Endodermal cell (in vitro differentiated cells): ENCODE results near the gene CCDC158. TPM values are rescaled to one million over a fixed set of nuclear protein-coding genes. Genes with fewer than 3 reads are reported as not detected.

Source experiments
- DNase-seq: peaks from one replicate; pipeline ENCODE4 v3.0.0-alpha.2; 2017
- H3K27ac ChIP-seq: 2 replicates; pipeline ENCODE4 v1.5.1; 2013; ENCODE audit warnings: mild to moderate bottlenecking, low read depth, low read length, moderate library complexity
- H3K27me3 ChIP-seq: 2 replicates; pipeline ENCODE4 v1.6.1; 2013; ENCODE audit warnings: mild to moderate bottlenecking, low read length, moderate library complexity; ENCODE audit not compliant: insufficient read depth, control insufficient read depth, poor library complexity, severe bottlenecking
- H3K36me3 ChIP-seq: 2 replicates; pipeline ENCODE4 v1.7.0; 2013; ENCODE audit warnings: mild to moderate bottlenecking, low read length, moderate library complexity; ENCODE audit not compliant: control insufficient read depth, insufficient read depth
- H3K4me1 ChIP-seq: one replicate; pipeline ENCODE4 v1.7.0; 2013; ENCODE audit warnings: low read length; ENCODE audit not compliant: control insufficient read depth, insufficient read depth
- H3K4me3 ChIP-seq: 2 replicates; pipeline ENCODE4 v1.5.1; 2013; ENCODE audit warnings: mild to moderate bottlenecking, low read length, moderate library complexity
- H3K9ac ChIP-seq: 2 replicates; pipeline ENCODE4 v1.6.1; 2013; ENCODE audit warnings: mild to moderate bottlenecking, low read length, moderate library complexity; ENCODE audit not compliant: poor library complexity, severe bottlenecking; ENCODE audit errors: extremely low read depth
- H3K9me3 ChIP-seq: 2 replicates; pipeline ENCODE4 v1.6.1; 2013; ENCODE audit warnings: mild to moderate bottlenecking, low read length, moderate library complexity; ENCODE audit not compliant: control insufficient read depth
- H3K27ac Mint-ChIP-seq: 2 replicates; pipeline ENCODE4 v1.8.0; 2020; ENCODE audit warnings: mixed read lengths
- H3K27me3 Mint-ChIP-seq: 2 replicates; pipeline ENCODE4 v1.8.0; 2021; ENCODE audit warnings: mild to moderate bottlenecking, mixed read lengths; ENCODE audit not compliant: insufficient read depth
- H3K36me3 Mint-ChIP-seq: 2 replicates; pipeline ENCODE4 v1.8.0; 2020; ENCODE audit warnings: low read depth, mixed read lengths
- H3K4me1 Mint-ChIP-seq: 2 replicates; pipeline ENCODE4 v1.8.0; 2020; ENCODE audit warnings: mixed read lengths
- H3K4me3 Mint-ChIP-seq: 2 replicates; pipeline ENCODE4 v1.8.0; 2020; ENCODE audit warnings: mild to moderate bottlenecking, moderate library complexity, mixed read lengths
- H3K9me3 Mint-ChIP-seq: 2 replicates; pipeline ENCODE4 v1.8.0; 2020; ENCODE audit warnings: mild to moderate bottlenecking, mixed read lengths
- whole genome bisulfite sequencing, 2 experiments: methylation state at CpG; one replicate each; pipeline versions ENCODE4 v1.1.5 to v1.1.7; 2013; ENCODE audit warnings: missing lambda C conversion rate in 2 of 2, mixed read lengths in 1 of 2; ENCODE audit not compliant: insufficient coverage in 1 of 2, insufficient read length in 1 of 2; 5-methylcytosine and 5-hydroxymethylcytosine counted together
- total RNA-seq, 2 donors: library from RNA; stranded (reverse); fragmentation: NEBNext Ultra II Directional in 1 of 2; extraction: Animal tissue kit (Norgen Biotek cat#: 25700) in 1 of 2; gene quantifications; 2 replicates in 1 of 2; 3 replicates in 1 of 2; pipeline ENCODE4 v1.2.1, GENCODE V29; 2021
- TF ChIP-seq, protein P1 (sequence below): fragments of 200-600 bp; sonication (generic); conservative IDR thresholded peaks from 2 replicates; pipeline ENCODE4 v1.5.0; 2021; ENCODE audit warnings: antibody characterized with exemption, mild to moderate bottlenecking

The CCDC158 gene
- total RNA-seq, 2 donors from 2014 or later, result not detected

DNA sequence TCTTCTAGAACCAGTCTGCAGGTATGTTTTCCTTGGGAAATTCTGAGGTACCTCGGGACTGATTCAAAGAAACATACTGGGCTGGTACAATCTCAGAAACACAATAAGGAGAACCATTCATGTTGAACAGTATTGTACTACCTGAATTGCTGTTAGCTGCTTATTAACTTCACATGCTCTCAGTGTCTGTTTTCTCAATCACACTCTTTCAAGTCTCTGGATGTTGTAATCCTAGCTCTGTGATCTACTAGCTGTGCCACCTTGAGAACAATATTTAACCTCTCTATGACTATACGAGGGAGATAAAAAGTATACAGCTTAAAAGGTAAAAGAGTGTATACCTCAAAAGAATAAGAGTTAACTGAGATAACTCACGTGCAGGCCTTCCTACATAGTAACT lies 10.3 kb downstream of the CCDC158 start:
- Mint-ChIP-seq H3K36me3 (no peaks in the 10 kb centered on the region), H3K27ac (no peak overlapping the region), H3K4me1 (no peaks in the 10 kb centered on the region), H3K9me3 (no peaks in the 10 kb centered on the region), H3K27me3 (no peaks in the 10 kb centered on the region), H3K4me3 (no peak overlapping the region)
- H3K9me3 ChIP-seq, result no peaks in the 10 kb centered on the region
- no peak overlapping the region for H3K27ac ChIP-seq
- 90 to 100% methylated on average over 2 of the region's 3 CpGs for WGBS, 2 experiments
- H3K4me3 ChIP-seq, result no peak overlapping the region
- H3K36me3 ChIP-seq, result no peaks in the 10 kb centered on the region
- no peak for DNase-seq
- H3K27me3 ChIP-seq, result no peaks in the 10 kb centered on the region
- H3K4me1 ChIP-seq, result no peaks in the 10 kb centered on the region
- TF ChIP-seq, protein P1, sequence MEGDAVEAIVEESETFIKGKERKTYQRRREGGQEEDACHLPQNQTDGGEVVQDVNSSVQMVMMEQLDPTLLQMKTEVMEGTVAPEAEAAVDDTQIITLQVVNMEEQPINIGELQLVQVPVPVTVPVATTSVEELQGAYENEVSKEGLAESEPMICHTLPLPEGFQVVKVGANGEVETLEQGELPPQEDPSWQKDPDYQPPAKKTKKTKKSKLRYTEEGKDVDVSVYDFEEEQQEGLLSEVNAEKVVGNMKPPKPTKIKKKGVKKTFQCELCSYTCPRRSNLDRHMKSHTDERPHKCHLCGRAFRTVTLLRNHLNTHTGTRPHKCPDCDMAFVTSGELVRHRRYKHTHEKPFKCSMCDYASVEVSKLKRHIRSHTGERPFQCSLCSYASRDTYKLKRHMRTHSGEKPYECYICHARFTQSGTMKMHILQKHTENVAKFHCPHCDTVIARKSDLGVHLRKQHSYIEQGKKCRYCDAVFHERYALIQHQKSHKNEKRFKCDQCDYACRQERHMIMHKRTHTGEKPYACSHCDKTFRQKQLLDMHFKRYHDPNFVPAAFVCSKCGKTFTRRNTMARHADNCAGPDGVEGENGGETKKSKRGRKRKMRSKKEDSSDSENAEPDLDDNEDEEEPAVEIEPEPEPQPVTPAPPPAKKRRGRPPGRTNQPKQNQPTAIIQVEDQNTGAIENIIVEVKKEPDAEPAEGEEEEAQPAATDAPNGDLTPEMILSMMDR, result no peak
- H3K9ac ChIP-seq, result no peak overlapping the region

DNA sequence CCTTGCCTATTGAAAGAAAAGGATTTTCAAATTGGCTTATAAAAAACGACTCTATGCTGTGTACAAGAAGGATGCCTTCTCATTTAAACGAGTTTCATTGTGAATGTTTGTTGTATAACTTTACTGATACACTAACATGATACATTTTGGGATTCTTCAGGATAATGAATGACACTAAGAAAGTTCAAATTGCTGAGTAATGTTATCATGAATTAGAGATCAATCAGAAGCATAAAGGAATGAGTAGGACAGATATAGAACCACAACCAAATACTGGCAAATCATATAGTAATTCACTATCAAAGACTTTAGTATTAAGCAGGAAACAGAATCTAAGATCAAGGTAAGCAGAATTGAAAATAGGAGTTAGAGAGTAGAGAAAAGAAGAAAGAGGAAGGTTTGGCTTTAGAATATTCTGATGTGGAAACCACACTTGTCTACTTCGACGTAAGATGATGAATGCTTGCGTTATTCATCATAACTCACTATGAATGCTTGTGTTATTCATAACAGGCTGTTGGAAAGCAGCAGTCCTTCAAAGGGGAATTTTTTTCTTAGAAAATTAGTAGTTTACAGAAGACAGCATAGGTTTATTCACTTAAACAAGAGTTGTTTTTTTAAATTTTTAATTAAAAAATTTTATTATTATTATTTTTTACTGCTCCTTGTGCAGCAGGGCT lies 13.4 kb downstream of the CCDC158 start:
- H3K27me3 Mint-ChIP-seq, result no peaks in the 10 kb centered on the region
- H3K36me3 Mint-ChIP-seq, result no peaks in the 10 kb centered on the region
- Histone ChIP-seq H3K9me3 (no peaks in the 10 kb centered on the region), H3K36me3 (no peaks in the 10 kb centered on the region), H3K4me1 (no peaks in the 10 kb centered on the region), H3K9ac (no peak overlapping the region), H3K27me3 (no peaks in the 10 kb centered on the region), H3K27ac (no peak overlapping the region), H3K4me3 (no peak overlapping the region)
- no peaks in the 10 kb centered on the region for H3K4me1 Mint-ChIP-seq
- no peak overlapping the region for H3K4me3 Mint-ChIP-seq
- TF ChIP-seq, protein P1, result no peak
- WGBS, 2 experiments, result 94 to 100% methylated on average over 3 to 5 of the region's 5 CpGs
- no peak for DNase-seq
- H3K27ac Mint-ChIP-seq, result no peak overlapping the region
- no peaks in the 10 kb centered on the region for H3K9me3 Mint-ChIP-seq

DNA sequence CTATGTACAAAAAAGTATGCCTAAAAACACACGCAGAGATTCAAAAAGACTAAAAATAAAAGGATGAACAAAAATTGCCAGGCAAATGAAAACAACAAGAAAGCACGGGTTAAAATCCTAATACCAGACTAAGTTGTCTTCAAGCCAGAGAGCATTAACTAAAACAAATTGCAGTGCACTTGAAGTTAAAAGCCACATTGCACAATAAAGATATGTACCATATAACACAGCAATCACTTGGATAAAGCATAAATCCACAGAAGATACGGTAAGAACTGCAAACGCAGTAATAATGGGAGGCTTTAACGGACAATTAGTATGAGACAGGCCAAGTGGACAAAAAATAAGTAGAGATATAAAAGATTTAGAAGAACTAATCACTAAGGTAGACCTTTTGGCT lies 14.9 kb downstream of the CCDC158 start:
- H3K4me1 ChIP-seq, result no peaks in the 10 kb centered on the region

More for the DNA sequence above, 14.9 kb downstream of the CCDC158 start:
- H3K27ac ChIP-seq, result no peak overlapping the region
- WGBS, 2 experiments, result 58 to 75% methylated on average over 1 to 5 of the region's 5 CpGs
- no peak overlapping the region for H3K4me3 Mint-ChIP-seq
- no peak overlapping the region for H3K9ac ChIP-seq
- no peaks in the 10 kb centered on the region for H3K36me3 Mint-ChIP-seq
- no peak overlapping the region for H3K27ac Mint-ChIP-seq
- no peaks in the 10 kb centered on the region for H3K9me3 ChIP-seq
- no peaks in the 10 kb centered on the region for H3K27me3 ChIP-seq
- TF ChIP-seq, protein P1, result no peak
- no peaks in the 10 kb centered on the region for H3K36me3 ChIP-seq
- no peaks in the 10 kb centered on the region for H3K4me1 Mint-ChIP-seq
- no peak for DNase-seq
- H3K27me3 Mint-ChIP-seq, result no peaks in the 10 kb centered on the region
- H3K9me3 Mint-ChIP-seq, result no peaks in the 10 kb centered on the region
- no peak overlapping the region for H3K4me3 ChIP-seq
